GM23338 (cell line): ENCODE measurements around the gene MINPP1. TPM values are rescaled to one million over a fixed set of nuclear protein-coding genes. Genes with fewer than 3 reads are reported as not detected.
A peak's percentile ranks its signal among the peaks of the same experiment; 100 is the strongest.

Experiments
- ATAC-seq: fragments of 200-7000 bp; cut with Tn5 transposase; 3 replicates; pipeline ENCODE4 v1.9.1; 2020
- DNase-seq: peaks from one replicate; pipeline ENCODE4 v3.0.0-alpha.2; 2015; ENCODE audit warnings: low spot score
- H2AFZ ChIP-seq: fragments of 200-600 bp; sonication (generic); 2 replicates; pipeline ENCODE4 v1.8.0; 2016; ENCODE audit warnings: antibody characterized with exemption, mild to moderate bottlenecking, moderate library complexity
- H3F3A ChIP-seq: fragments of 200-600 bp; sonication (generic); replicated peaks from 2 replicates; pipeline ENCODE4 v1.8.0; 2017; ENCODE audit warnings: antibody characterized with exemption, mixed run types, low read depth
- H3K27ac ChIP-seq: fragments of 200-600 bp; sonication (generic); 2 replicates; pipeline ENCODE4 v1.6.1; 2016; ENCODE audit warnings: low read depth
- H3K27me3 ChIP-seq: fragments of 200-600 bp; sonication (generic); 2 replicates; pipeline ENCODE4 v1.8.0; 2016; ENCODE audit warnings: mild to moderate bottlenecking, mixed run types, moderate library complexity; ENCODE audit not compliant: insufficient read depth
- H3K36me3 ChIP-seq: fragments of 200-600 bp; sonication (generic); 2 replicates; pipeline ENCODE4 v1.8.0; 2016; ENCODE audit warnings: mild to moderate bottlenecking; ENCODE audit not compliant: insufficient read depth
- H3K4me1 ChIP-seq: fragments of 200-600 bp; sonication (generic); 2 replicates; pipeline ENCODE4 v1.8.0; 2016; ENCODE audit warnings: mild to moderate bottlenecking, moderate library complexity; ENCODE audit not compliant: insufficient read depth
- H3K4me2 ChIP-seq: fragments of 200-600 bp; sonication (generic); 2 replicates; pipeline ENCODE4 v1.7.1; 2017; ENCODE audit warnings: mixed run types
- H3K4me3 ChIP-seq: fragments of 200-600 bp; sonication (generic); 2 replicates; pipeline ENCODE4 v1.6.1; 2016; ENCODE audit warnings: mixed run types
- H3K79me2 ChIP-seq: fragments of 200-600 bp; sonication (generic); replicated peaks from 2 replicates; pipeline ENCODE4 v1.8.0; 2017; ENCODE audit warnings: mild to moderate bottlenecking; ENCODE audit not compliant: insufficient read depth
- H3K9me2 ChIP-seq: fragments of 200-600 bp; sonication (generic); 2 replicates; pipeline ENCODE4 v1.8.0; 2017; ENCODE audit not compliant: insufficient read depth
- H4K20me1 ChIP-seq: fragments of 200-600 bp; sonication (generic); replicated peaks from 2 replicates; pipeline ENCODE4 v1.8.0; 2017; ENCODE audit warnings: mild to moderate bottlenecking; ENCODE audit not compliant: insufficient read depth
- H3K27ac Mint-ChIP-seq: 2 replicates; pipeline ENCODE4 v1.8.0; 2020; ENCODE audit warnings: inconsistent platforms, mild to moderate bottlenecking, moderate library complexity, mixed read lengths
- H3K27me3 Mint-ChIP-seq: 3 replicates; pipeline ENCODE4 v1.8.0; 2022; ENCODE audit warnings: low read depth, mild to moderate bottlenecking, moderate library complexity, mixed read lengths, inconsistent platforms; ENCODE audit not compliant: insufficient read depth, poor library complexity
- H3K36me3 Mint-ChIP-seq: 3 replicates; pipeline ENCODE4 v1.8.0; 2021; ENCODE audit warnings: low read depth, mild to moderate bottlenecking, inconsistent platforms, moderate library complexity, mixed read lengths
- H3K4me1 Mint-ChIP-seq: 3 replicates; pipeline ENCODE4 v1.8.0; 2020; ENCODE audit warnings: mild to moderate bottlenecking, inconsistent platforms, mixed read lengths
- H3K4me3 Mint-ChIP-seq: 3 replicates; pipeline ENCODE4 v1.8.0; 2021; ENCODE audit warnings: moderate library complexity, mild to moderate bottlenecking, inconsistent platforms, mixed read lengths
- H3K9me3 Mint-ChIP-seq: 3 replicates; pipeline ENCODE4 v1.8.0; 2020; ENCODE audit warnings: moderate library complexity, mild to moderate bottlenecking, inconsistent platforms, mixed read lengths
- CREB1 ChIP-seq: fragments of 250-450 bp; sonication (Bioruptor Pico); IDR thresholded peaks from 2 replicates; pipeline ENCODE4 v1.5.0; 2020; ENCODE audit warnings: low read depth, mild to moderate bottlenecking, moderate library complexity
- ETS1 ChIP-seq: IDR thresholded peaks from 2 replicates; pipeline ENCODE4 v1.6.1; 2016; ENCODE audit warnings: antibody characterized with exemption
- POLR2AphosphoS5 ChIP-seq: IDR thresholded peaks from 2 replicates; pipeline ENCODE4 v1.6.1; 2016; ENCODE audit warnings: antibody characterized with exemption, low read depth
- REST ChIP-seq: IDR thresholded peaks from one replicate; pipeline ENCODE4 v1.6.1; 2018; ENCODE audit warnings: antibody characterized with exemption; ENCODE audit not compliant: unreplicated experiment
- STAT1 ChIP-seq: IDR thresholded peaks from one replicate; pipeline ENCODE4 v1.6.1; 2016; ENCODE audit warnings: antibody characterized with exemption; ENCODE audit not compliant: unreplicated experiment
- ZNF114 ChIP-seq: fragments of 250-450 bp; sonication (Bioruptor Pico); IDR thresholded peaks from 2 replicates; pipeline ENCODE4 v1.5.0; 2020; ENCODE audit warnings: mild to moderate bottlenecking, moderate library complexity
- ZNF331 ChIP-seq: fragments of 250-450 bp; sonication (Bioruptor Pico); IDR thresholded peaks from 2 replicates; pipeline ENCODE4 v1.5.0; 2020; ENCODE audit warnings: low read depth, mild to moderate bottlenecking, moderate library complexity
- ZNF462 ChIP-seq: fragments of 250-450 bp; sonication (Bioruptor Pico); IDR thresholded peaks from 2 replicates; pipeline ENCODE4 v1.5.0; 2020; ENCODE audit warnings: mild to moderate bottlenecking, moderate library complexity
- polyA plus RNA-seq: library from polyadenylated mRNA; unstranded; fragments of >200 nt; fragmentation: Nextera tagmentation; extraction: Ambion mirVana; gene quantifications from 2 replicates; pipeline ENCODE4 v1.2.1, GENCODE V29; 2016
- total RNA-seq: library from RNA; depleted of rRNA; stranded (reverse); fragments of >200 nt; shearing (Covaris generic); gene quantifications from 2 replicates; pipeline ENCODE4 v1.2.3, GENCODE V29; 2014

MINPP1 gene
- total and polyA plus RNA-seq, 2 experiments from 2014 or later, result 27.0 to 39.3 TPM

- no peak for TF ChIP-seq ZNF462 (CRISPR knock-in tag)
- no peak for TF ChIP-seq CREB1
- no peak for TF ChIP-seq POLR2AphosphoS5
Measured at GRCh38 chr10:87546971-87547413, 42.3 kb downstream of the MINPP1 start (continued).

- Histone ChIP-seq H3K4me3 (no peak overlapping the region), H3K27me3 (no peaks in the 10 kb centered on the region), H3K27ac (peak overlapping the region; percentile 52; the same call in 1 of the 2 replicates), H3K4me1 (peaks cover 29% of the 10 kb centered on the region), H3K9me2 (no peaks in the 10 kb centered on the region), H3K4me2 (peak overlapping the region; percentile 45), H3K79me2 (peaks cover 18% of the 10 kb centered on the region; the same call in 1 of the 2 replicates), H2AFZ (no peak overlapping the region), H4K20me1 (no peaks in the 10 kb centered on the region), H3F3A (no peaks in the 10 kb centered on the region), H3K36me3 (peaks cover 11% of the 10 kb centered on the region)
- Mint-ChIP-seq H3K27ac (0 out of 2 replicates have a peak overlapping the region, but pooled peaks have one; percentile 46), H3K4me3 (no peak overlapping the region), H3K27me3 (no peaks in the 10 kb centered on the region), H3K4me1 (peaks cover 29% of the 10 kb centered on the region), H3K36me3 (peaks cover 36% of the 10 kb centered on the region), H3K9me3 (peaks cover 9% of the 10 kb centered on the region)
- ATAC-seq (no peak; the same call in 1 of the 3 replicates), DNase-seq (peak; percentile 21)
- TF ChIP-seq ETS1 (no peak), REST (no peak), STAT1 (no peak), ZNF114 (CRISPR knock-in tag) (no peak), ZNF331 (CRISPR knock-in tag) (no peak)
Measured at GRCh38 chr10:87547734-87548311, 43.1 kb downstream of the MINPP1 start.
